T-helper 1 cell treated with Interleukin-12 subunit alpha and Interleukin-12 subunit beta and Interleukin-4 antibody, amounts not matched to agents 30 μg/mL and 1 μg/mL, for 36 hours (primary cell): Measurements from ENCODE around the gene MTRR.

Source experiments
- H3K27ac Mint-ChIP-seq: one replicate; pipeline ENCODE4 v1.8.0; 2021; ENCODE audit warnings: mild to moderate bottlenecking, mixed read lengths
- H3K27me3 Mint-ChIP-seq: one replicate; pipeline ENCODE4 v1.8.0; 2021; ENCODE audit warnings: low read depth, mixed read lengths
- H3K36me3 Mint-ChIP-seq: one replicate; pipeline ENCODE4 v1.8.0; 2021; ENCODE audit warnings: low read depth, mixed read lengths
- H3K4me1 Mint-ChIP-seq: one replicate; pipeline ENCODE4 v1.8.0; 2021; ENCODE audit warnings: low read depth, mixed read lengths
- H3K4me3 Mint-ChIP-seq: one replicate; pipeline ENCODE4 v1.8.0; 2021; ENCODE audit warnings: mild to moderate bottlenecking, moderate library complexity, mixed read lengths
- H3K9me3 Mint-ChIP-seq: one replicate; pipeline ENCODE4 v1.8.0; 2021; ENCODE audit warnings: mixed read lengths

Gene MTRR

GRCh38 chr5:7868773-7869473, at the start of gene MTRR, which contains the start of gene FASTKD3:
Gene MTRR, plus strand, starts transcription at chr5:7869148. Its CDS starts 1,647 bp downstream, at chr5:7870795.
Gene FASTKD3, minus strand, starts transcription at chr5:7869031. Its CDS starts 948 bp downstream, at chr5:7868083.
- Mint-ChIP-seq H3K4me1 (peaks cover 58% of the 10 kb centered on the region), H3K27me3 (no peaks in the 10 kb centered on the region), H3K36me3 (peaks cover 38% of the 10 kb centered on the region)

GRCh38 chr5:7822449-7822848, 46.5 kb upstream of the MTRR start:
- H3K4me3 Mint-ChIP-seq: no peak overlapping the region
- no peaks in the 10 kb centered on the region for H3K9me3 Mint-ChIP-seq
- H3K4me1 Mint-ChIP-seq: no peaks in the 10 kb centered on the region
- no peaks in the 10 kb centered on the region for H3K36me3 Mint-ChIP-seq
- H3K27ac Mint-ChIP-seq: no peak overlapping the region
- peaks cover 4% of the 10 kb centered on the region for H3K27me3 Mint-ChIP-seq

More at GRCh38 chr5:7868773-7869473, at the start of gene MTRR, which contains the start of gene FASTKD3:
- Mint-ChIP-seq H3K9me3 (no peaks in the 10 kb centered on the region), H3K27ac (peak within 1 kb of the TSS; percentile 81), H3K4me3 (peak within 1 kb of the TSS; percentile 94)

- Mint-ChIP-seq H3K36me3 (no peaks in the 10 kb centered on the region), H3K27me3 (peaks cover 4% of the 10 kb centered on the region), H3K27ac (no peak overlapping the region), H3K4me3 (no peak overlapping the region), H3K4me1 (no peaks in the 10 kb centered on the region), H3K9me3 (no peaks in the 10 kb centered on the region)
These were observed 45.4 kb upstream of the MTRR start for GRCh38 chr5:7823594-7823993.

- H3K4me3 Mint-ChIP-seq: no peak overlapping the region
- H3K9me3 Mint-ChIP-seq: no peaks in the 10 kb centered on the region
- no peaks in the 10 kb centered on the region for H3K36me3 Mint-ChIP-seq
- no peak overlapping the region for H3K27ac Mint-ChIP-seq
- H3K27me3 Mint-ChIP-seq: peaks cover 4% of the 10 kb centered on the region
- no peaks in the 10 kb centered on the region for H3K4me1 Mint-ChIP-seq
These were observed 44.0 kb upstream of the MTRR start for GRCh38 chr5:7824995-7825394.

GRCh38 chr5:7825630-7826029, 43.3 kb upstream of the MTRR start:
- H3K36me3 Mint-ChIP-seq: no peaks in the 10 kb centered on the region
- no peak overlapping the region for H3K27ac Mint-ChIP-seq
- H3K4me3 Mint-ChIP-seq: no peak overlapping the region
- H3K27me3 Mint-ChIP-seq: peaks cover 4% of the 10 kb centered on the region
- no peaks in the 10 kb centered on the region for H3K4me1 Mint-ChIP-seq
- no peaks in the 10 kb centered on the region for H3K9me3 Mint-ChIP-seq

- no peaks in the 10 kb centered on the region for H3K27me3 Mint-ChIP-seq
These were observed 41.3 kb upstream of the MTRR start for GRCh38 chr5:7827610-7828009.

GRCh38 chr5:7828269-7828668, 40.7 kb upstream of the MTRR start:
- H3K36me3 Mint-ChIP-seq: no peaks in the 10 kb centered on the region
- no peaks in the 10 kb centered on the region for H3K4me1 Mint-ChIP-seq
- H3K27me3 Mint-ChIP-seq: no peaks in the 10 kb centered on the region
- H3K9me3 Mint-ChIP-seq: no peaks in the 10 kb centered on the region
- no peak overlapping the region for H3K4me3 Mint-ChIP-seq
- no peak overlapping the region for H3K27ac Mint-ChIP-seq

More at GRCh38 chr5:7827610-7828009, 41.3 kb upstream of the MTRR start:
- Mint-ChIP-seq H3K27ac (no peak overlapping the region), H3K9me3 (no peaks in the 10 kb centered on the region), H3K36me3 (no peaks in the 10 kb centered on the region), H3K4me1 (no peaks in the 10 kb centered on the region), H3K4me3 (no peak overlapping the region)

GRCh38 chr5:7834982-7835381, 34.0 kb upstream of the MTRR start:
- Mint-ChIP-seq H3K36me3 (no peaks in the 10 kb centered on the region), H3K9me3 (no peaks in the 10 kb centered on the region), H3K27ac (no peak overlapping the region), H3K4me1 (no peaks in the 10 kb centered on the region), H3K4me3 (no peak overlapping the region), H3K27me3 (peaks cover 5% of the 10 kb centered on the region)

- peaks cover 5% of the 10 kb centered on the region for H3K27me3 Mint-ChIP-seq
- H3K9me3 Mint-ChIP-seq: no peaks in the 10 kb centered on the region
- H3K36me3 Mint-ChIP-seq: no peaks in the 10 kb centered on the region
- no peak overlapping the region for H3K4me3 Mint-ChIP-seq
- no peak overlapping the region for H3K27ac Mint-ChIP-seq
- H3K4me1 Mint-ChIP-seq: no peaks in the 10 kb centered on the region
These were observed 31.5 kb upstream of the MTRR start for GRCh38 chr5:7837403-7837802.

GRCh38 chr5:7842531-7842930, 26.4 kb upstream of the MTRR start:
- H3K36me3 Mint-ChIP-seq: no peaks in the 10 kb centered on the region
- peaks cover 29% of the 10 kb centered on the region for H3K27me3 Mint-ChIP-seq
- no peak overlapping the region for H3K27ac Mint-ChIP-seq
- H3K9me3 Mint-ChIP-seq: no peaks in the 10 kb centered on the region
- H3K4me3 Mint-ChIP-seq: no peak overlapping the region
- no peaks in the 10 kb centered on the region for H3K4me1 Mint-ChIP-seq

GRCh38 chr5:7844901-7845300, 24.0 kb upstream of the MTRR start:
- no peak overlapping the region for H3K27ac Mint-ChIP-seq
- no peaks in the 10 kb centered on the region for H3K9me3 Mint-ChIP-seq
- H3K4me3 Mint-ChIP-seq: no peak overlapping the region
- no peaks in the 10 kb centered on the region for H3K36me3 Mint-ChIP-seq
- peaks cover 47% of the 10 kb centered on the region for H3K27me3 Mint-ChIP-seq
- H3K4me1 Mint-ChIP-seq: peaks cover 2% of the 10 kb centered on the region

- no peak overlapping the region for H3K27ac Mint-ChIP-seq
- peaks cover 2% of the 10 kb centered on the region for H3K4me1 Mint-ChIP-seq
- H3K27me3 Mint-ChIP-seq: peaks cover 50% of the 10 kb centered on the region
- H3K4me3 Mint-ChIP-seq: no peak overlapping the region
- H3K36me3 Mint-ChIP-seq: no peaks in the 10 kb centered on the region
- H3K9me3 Mint-ChIP-seq: no peaks in the 10 kb centered on the region
These were observed 23.4 kb upstream of the MTRR start for GRCh38 chr5:7845557-7845956.

- H3K27ac Mint-ChIP-seq: no peak overlapping the region
- peaks cover 54% of the 10 kb centered on the region for H3K27me3 Mint-ChIP-seq
- H3K4me1 Mint-ChIP-seq: peaks cover 4% of the 10 kb centered on the region
- H3K9me3 Mint-ChIP-seq: no peaks in the 10 kb centered on the region
- H3K4me3 Mint-ChIP-seq: no peak overlapping the region
- H3K36me3 Mint-ChIP-seq: no peaks in the 10 kb centered on the region
These were observed 22.6 kb upstream of the MTRR start for GRCh38 chr5:7846327-7846726.

GRCh38 chr5:7848296-7848695, 20.7 kb upstream of the MTRR start:
- H3K27ac Mint-ChIP-seq: no peak overlapping the region
- H3K4me3 Mint-ChIP-seq: no peak overlapping the region
- peaks cover 8% of the 10 kb centered on the region for H3K9me3 Mint-ChIP-seq
- peaks cover 59% of the 10 kb centered on the region for H3K27me3 Mint-ChIP-seq
- H3K36me3 Mint-ChIP-seq: no peaks in the 10 kb centered on the region
- peaks cover 14% of the 10 kb centered on the region for H3K4me1 Mint-ChIP-seq

GRCh38 chr5:7849681-7850394, 19.1 kb upstream of the MTRR start:
- H3K4me1 Mint-ChIP-seq: peaks cover 14% of the 10 kb centered on the region
- peaks cover 8% of the 10 kb centered on the region for H3K9me3 Mint-ChIP-seq
- peak overlapping the region; percentile 74 for H3K4me3 Mint-ChIP-seq
- no peaks in the 10 kb centered on the region for H3K36me3 Mint-ChIP-seq
- peaks cover 51% of the 10 kb centered on the region for H3K27me3 Mint-ChIP-seq
- no peak overlapping the region for H3K27ac Mint-ChIP-seq
